ENCODE data around the gene CSNK1G1. TPM values are rescaled to one million over a fixed set of nuclear protein-coding genes. Genes with fewer than 3 reads are reported as not detected.

Gene CSNK1G1
- polyA plus RNA-seq, 1 experiment = 8.0 TPM

DNA sequence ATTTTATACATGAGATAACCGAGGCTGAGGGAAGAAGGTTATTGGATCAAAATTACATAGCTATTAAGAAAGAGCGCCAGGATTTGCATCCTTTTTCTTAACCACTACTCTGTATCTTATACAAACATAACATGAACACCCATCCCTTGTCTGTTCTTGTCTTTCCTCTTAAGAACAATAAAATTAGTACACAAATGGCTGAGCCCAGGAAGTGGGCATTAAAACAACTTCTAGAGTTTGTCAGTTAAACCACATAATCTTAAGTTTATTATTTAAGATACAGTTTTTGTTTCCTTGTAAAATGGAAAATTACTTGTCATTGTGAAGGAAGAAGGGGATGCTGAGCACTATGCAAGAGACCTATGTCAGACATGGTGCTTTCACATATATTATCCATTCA lies 144.3 kb downstream of the CSNK1G1 start:
- no peak for DNase-seq (ENCODE audit: low read depth)
- no peak for TF ChIP-seq CTCF (IDR thresholded peaks at IDR 0.05; ENCODE audit: insufficient read depth, low read depth, low read length)
- ChIA-PET CTCF (no interaction called here), POLR2A (no interaction called here)
- Histone ChIP-seq H3K27me3 (ENCODE audit: control insufficient read depth, insufficient read depth, low read length) (no peaks in the 10 kb centered on the region), H3K4me3 (ENCODE audit: low read depth, low read length) (no peak overlapping the region), H3K36me3 (ENCODE audit: control insufficient read depth, insufficient read depth, low read length) (peaks cover 2% of the 10 kb centered on the region; the same call in 1 of the 2 replicates)

DNA sequence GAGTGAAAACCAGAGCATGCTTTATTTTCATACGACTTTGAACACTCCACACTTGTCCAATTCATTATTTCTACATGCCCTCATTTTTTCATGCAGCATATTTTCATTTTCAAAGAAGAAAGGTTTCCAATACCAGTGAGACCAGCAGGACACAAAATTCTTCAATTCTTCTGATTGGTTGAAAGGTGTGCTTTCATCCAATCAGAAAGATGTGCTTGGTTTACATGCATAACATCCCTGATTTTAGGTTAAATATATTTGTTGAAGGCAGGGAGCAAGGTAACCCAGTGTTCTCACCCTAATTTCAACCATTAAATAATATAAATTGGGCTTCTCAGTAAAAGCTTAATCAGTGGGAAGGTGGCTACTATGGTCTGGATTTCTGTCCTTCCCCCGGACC lies 145.6 kb downstream of the CSNK1G1 start:
- TF ChIP-seq CTCF (IDR thresholded peaks at IDR 0.05; ENCODE audit: insufficient read depth, low read depth, low read length) = no peak

GRCh38 chr15:64209680-64210334 lies 146.2 kb downstream of the CSNK1G1 start:
- ChIA-PET POLR2A (no interaction called here), CTCF (interaction anchor here (0.6 to 1.7 kb wide), 12 partner anchors 8 to 518 kb away, joined by 3 to 9 read pairs (median 4); partner anchors contain the start of gene CSNK1G1)
- DNase-seq (ENCODE audit: low read depth) = no peak
- H3K36me3 ChIP-seq (ENCODE audit: control insufficient read depth, insufficient read depth, low read length) = peaks cover 4% of the 10 kb centered on the region; the same call in 1 of the 2 replicates
- H3K27me3 ChIP-seq (ENCODE audit: control insufficient read depth, insufficient read depth, low read length) = no peaks in the 10 kb centered on the region
- peak; percentile 44 for TF ChIP-seq CTCF (IDR thresholded peaks at IDR 0.05; ENCODE audit: insufficient read depth, low read depth, low read length)
- no peak overlapping the region for H3K4me3 ChIP-seq (ENCODE audit: low read depth, low read length)

More for the DNA sequence above, 145.6 kb downstream of the CSNK1G1 start:
- H3K36me3 ChIP-seq (ENCODE audit: control insufficient read depth, insufficient read depth, low read length) = peaks cover 3% of the 10 kb centered on the region; the same call in 1 of the 2 replicates
- CTCF ChIA-PET = interaction anchor here (0.6 to 1.7 kb wide), 13 partner anchors 8 to 518 kb away, joined by 3 to 9 read pairs (median 4); partner anchors contain the start of gene CSNK1G1
- H3K4me3 ChIP-seq (ENCODE audit: low read depth, low read length) = no peak overlapping the region
- no peaks in the 10 kb centered on the region for H3K27me3 ChIP-seq (ENCODE audit: control insufficient read depth, insufficient read depth, low read length)
- POLR2A ChIA-PET = no interaction called here
- no peak for DNase-seq (ENCODE audit: low read depth)

DNA sequence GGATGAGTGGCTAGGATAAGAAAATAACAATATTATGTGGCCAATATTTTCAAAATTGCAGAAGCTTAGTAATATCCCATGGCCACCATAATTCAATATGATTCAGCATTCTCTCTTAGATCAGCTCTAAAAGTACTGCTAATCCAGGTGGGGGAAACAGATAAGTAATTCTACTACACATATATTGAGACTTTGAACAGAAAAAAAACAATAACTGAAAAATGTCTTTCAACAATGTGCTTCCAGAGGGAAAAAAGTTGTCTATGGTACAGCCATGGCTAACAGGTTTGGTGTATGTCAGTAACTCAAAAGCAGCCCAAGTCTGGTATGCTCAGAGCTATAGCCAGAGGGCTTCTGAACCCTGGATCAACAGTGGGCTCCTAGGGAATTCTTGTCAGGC lies 150.8 kb downstream of the CSNK1G1 start:
- H3K27me3 ChIP-seq (ENCODE audit: control insufficient read depth, insufficient read depth, low read length) = no peaks in the 10 kb centered on the region
- DNase-seq (ENCODE audit: low read depth) = no peak
- peaks cover 6% of the 10 kb centered on the region for H3K36me3 ChIP-seq (ENCODE audit: control insufficient read depth, insufficient read depth, low read length)
- ChIA-PET CTCF (interaction anchor here (0.6 to 1.6 kb wide), 4 partner anchors 13 to 151 kb away, joined by 3 to 4 read pairs (median 3); partner anchors contain the start of gene CSNK1G1), POLR2A (no interaction called here)
- TF ChIP-seq CTCF (IDR thresholded peaks at IDR 0.05; ENCODE audit: insufficient read depth, low read depth, low read length) = no peak
- H3K4me3 ChIP-seq (ENCODE audit: low read depth, low read length) = no peak overlapping the region

DNA sequence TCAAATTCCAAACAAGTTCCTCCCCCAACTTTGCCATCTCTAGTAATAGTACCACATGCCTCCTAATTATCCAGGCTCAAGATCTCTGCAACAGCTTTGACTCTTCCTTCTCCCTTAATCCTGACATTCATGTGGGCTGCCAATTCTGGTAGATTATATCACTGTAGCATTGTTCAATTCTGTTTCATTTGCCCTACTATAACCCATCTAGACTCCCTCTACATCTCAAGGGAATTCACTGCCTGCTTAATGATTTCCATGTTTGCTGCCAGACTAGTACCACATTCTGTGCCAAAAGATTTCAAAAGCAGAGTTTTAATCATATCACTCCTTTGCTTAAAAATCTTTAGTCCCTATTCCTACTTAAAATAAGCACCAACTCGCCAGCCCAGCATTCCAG lies 158.5 kb downstream of the CSNK1G1 start:
- DNase-seq (ENCODE audit: low read depth) = no peak
- TF ChIP-seq CTCF (IDR thresholded peaks at IDR 0.05; ENCODE audit: insufficient read depth, low read depth, low read length) = no peak
- ChIA-PET CTCF (interaction anchor here (0.9 to 1.3 kb wide), 2 partner anchors 13 to 44 kb away, joined by 3 read pairs; no protein-coding TSS in a partner anchor), POLR2A (no interaction called here)
- H3K36me3 ChIP-seq (ENCODE audit: control insufficient read depth, insufficient read depth, low read length) = peaks cover 5% of the 10 kb centered on the region
- H3K4me3 ChIP-seq (ENCODE audit: low read depth, low read length) = no peak overlapping the region
- H3K27me3 ChIP-seq (ENCODE audit: control insufficient read depth, insufficient read depth, low read length) = no peaks in the 10 kb centered on the region
